A549 treated with Mapracorat at 1 μM for 4 hours (cell line): ENCODE results near the gene SMIM11. TPM values are rescaled to one million over a fixed set of nuclear protein-coding genes. Genes with fewer than 3 reads are reported as not detected.

Experiments used
- total RNA-seq: library from RNA; stranded (reverse); fragments of 200-300 nt; extraction: Qiagen RNA extraction; gene quantifications from 5 replicates; pipeline ENCODE4 v1.2.3, GENCODE V29; 2022

The SMIM11 gene, protein sequence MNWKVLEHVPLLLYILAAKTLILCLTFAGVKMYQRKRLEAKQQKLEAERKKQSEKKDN
- 1.3 to 12.7 TPM (median 8.5 TPM) in 5 replicates for total RNA-seq

DNA sequence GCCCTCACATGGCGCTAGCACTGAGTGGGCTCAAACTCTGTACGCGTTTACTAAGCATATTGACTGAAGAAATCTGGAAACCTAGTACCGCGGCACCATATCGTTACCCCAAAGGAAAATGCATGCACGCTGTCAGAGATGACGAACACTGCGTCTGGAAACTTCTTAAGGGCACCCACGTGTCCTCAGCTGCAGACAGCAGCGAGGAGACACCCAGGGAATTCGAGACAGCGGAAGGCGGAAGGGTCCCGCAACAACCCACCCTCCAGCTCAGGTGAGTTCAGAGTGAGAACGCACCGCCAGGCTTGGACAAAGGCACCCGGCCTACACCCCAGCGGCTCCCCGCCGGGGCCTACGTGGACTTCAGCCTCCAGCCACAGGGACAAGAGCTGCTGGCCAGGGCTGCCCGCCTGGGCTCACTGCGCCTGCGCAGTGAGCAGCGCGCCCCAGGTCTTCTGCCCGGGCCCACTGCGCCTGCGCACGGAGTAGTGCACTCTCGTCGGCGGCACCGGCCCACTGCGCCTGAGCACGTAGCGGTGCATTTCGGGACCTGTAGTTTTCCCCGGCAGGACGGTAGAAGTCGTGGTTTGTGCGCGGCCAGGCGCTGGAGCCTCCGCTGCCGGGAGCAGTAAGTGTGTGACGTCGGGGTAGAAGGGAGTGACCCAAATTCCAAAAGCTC lies at the start of gene SMIM11:
Gene SMIM11, plus strand, starts transcription at position 568 of the 679 bp plus-strand sequence. CDS start 3,998 bp downstream, outside the sequence.

DNA sequence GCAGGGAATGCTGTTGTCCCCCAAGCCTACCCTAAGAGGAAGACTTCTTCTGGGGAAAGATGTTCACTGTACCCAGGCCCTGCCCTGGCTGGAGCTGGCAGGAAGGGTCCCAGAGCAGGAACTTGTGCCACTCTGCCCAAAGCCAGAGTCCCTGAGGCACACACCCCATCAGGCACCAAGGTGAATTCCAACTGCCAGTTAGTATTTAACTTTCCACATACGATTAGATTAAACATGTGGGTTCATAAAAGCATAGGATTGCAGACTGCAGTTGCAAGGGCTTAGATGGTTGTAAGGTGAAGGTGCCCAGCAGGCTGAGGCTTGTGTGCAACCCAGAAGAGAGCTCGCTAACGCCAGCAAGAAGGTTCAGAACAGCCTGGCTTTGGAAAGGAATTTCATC lies 11.6 kb upstream of the SMIM11 start, which contains the start of gene KCNE2:
Gene KCNE2, plus strand, starts transcription at position 274 of the 400 bp plus-strand sequence. CDS start 6,473 bp downstream, outside the sequence.

DNA sequence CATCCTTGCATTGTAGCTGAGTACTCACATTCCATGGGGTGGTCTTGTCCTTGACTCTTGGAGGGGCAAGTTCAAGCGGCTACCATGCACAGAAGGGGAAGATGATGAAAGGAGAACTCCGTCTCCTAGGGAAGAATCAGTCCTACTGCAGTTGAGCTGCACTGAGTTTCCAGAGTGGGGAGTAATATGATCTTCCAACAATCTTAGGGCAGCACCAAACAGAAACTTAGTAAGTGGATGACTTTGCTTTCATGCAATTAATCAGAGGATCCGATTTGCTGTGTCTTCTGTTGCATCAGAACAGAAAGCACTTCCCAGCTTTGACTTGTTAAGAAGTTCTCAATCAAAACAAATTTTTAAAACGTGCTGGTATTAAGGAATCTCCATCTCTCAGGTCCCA lies 48.5 kb downstream of the SMIM11 start, which contains the start of gene SMIM34:
Gene SMIM34, minus strand, starts transcription at position 147 of the 400 bp plus-strand sequence. Its CDS starts 112 bp downstream, at position 35.

Other genes with a start within 250 kb of the SMIM11 start
- not detected in 5 replicates for gene KCNE2, start 11.5 kb upstream of the SMIM11 start, total RNA-seq
- gene SMIM34, start 48.4 kb downstream of the SMIM11 start, total RNA-seq: not detected in 5 replicates
- gene KCNE1, start 136.7 kb downstream of the SMIM11 start, total RNA-seq: 0.06 to 0.15 TPM (median 0.08 TPM) in 3 of 5 replicates, not detected in the others
- gene RCAN1, start 239.6 kb downstream of the SMIM11 start, total RNA-seq: 12.6 to 15.7 TPM (median 13.2 TPM) in 5 replicates